Neural cell (in vitro differentiated cells): ENCODE results near the gene HIF1AN.

Experiments used
- EP300 ChIP-seq: fragments of 450-650 bp; conservative IDR thresholded peaks from 2 replicates; pipeline ENCODE4 v1.6.1; 2014; ENCODE audit warnings: antibody characterized with exemption, mild to moderate bottlenecking, moderate library complexity; ENCODE audit not compliant: poor library complexity, severe bottlenecking
- EZH2 ChIP-seq: fragments of 200-600, 300-800 bp; shearing (Covaris generic), sonication (generic); IDR thresholded peaks from 2 replicates; pipeline ENCODE4 v1.6.1; 2014; ENCODE audit warnings: antibody characterized with exemption, low read length, borderline replicate concordance, mild to moderate bottlenecking; ENCODE audit not compliant: insufficient read depth, poor library complexity, severe bottlenecking
- MXI1 ChIP-seq: fragments of 450-650 bp; conservative IDR thresholded peaks from 2 replicates; pipeline ENCODE4 v1.6.1; 2014; ENCODE audit warnings: antibody characterized with exemption, mild to moderate bottlenecking; ENCODE audit not compliant: poor library complexity, severe bottlenecking
- POLR2AphosphoS5 ChIP-seq: IDR thresholded peaks from 2 replicates; pipeline ENCODE4 v1.6.1; 2012
- RAD21 ChIP-seq: fragments of 450-650 bp; conservative IDR thresholded peaks from 2 replicates; pipeline ENCODE4 v1.6.1; 2014; ENCODE audit warnings: antibody characterized with exemption, mild to moderate bottlenecking, moderate library complexity
- SMC3 ChIP-seq: fragments of 450-650 bp; conservative IDR thresholded peaks from 2 replicates; pipeline ENCODE4 v1.6.1; 2014; ENCODE audit warnings: antibody characterized with exemption, mild to moderate bottlenecking, moderate library complexity; ENCODE audit not compliant: poor library complexity
- TAF1 ChIP-seq: IDR thresholded peaks from 2 replicates; pipeline ENCODE4 v1.6.1; 2012; ENCODE audit warnings: low read depth
- TF ChIP-seq, protein P1 (sequence below): fragments of 450-650 bp; IDR thresholded peaks from 2 replicates; pipeline ENCODE4 v1.5.1; 2014; ENCODE audit warnings: antibody characterized with exemption, mild to moderate bottlenecking, moderate library complexity; ENCODE audit not compliant: poor library complexity, severe bottlenecking
- TF ChIP-seq, protein P2 (sequence below): IDR thresholded peaks from 2 replicates; pipeline ENCODE4 v1.6.1; 2012; ENCODE audit warnings: borderline replicate concordance

DNA sequence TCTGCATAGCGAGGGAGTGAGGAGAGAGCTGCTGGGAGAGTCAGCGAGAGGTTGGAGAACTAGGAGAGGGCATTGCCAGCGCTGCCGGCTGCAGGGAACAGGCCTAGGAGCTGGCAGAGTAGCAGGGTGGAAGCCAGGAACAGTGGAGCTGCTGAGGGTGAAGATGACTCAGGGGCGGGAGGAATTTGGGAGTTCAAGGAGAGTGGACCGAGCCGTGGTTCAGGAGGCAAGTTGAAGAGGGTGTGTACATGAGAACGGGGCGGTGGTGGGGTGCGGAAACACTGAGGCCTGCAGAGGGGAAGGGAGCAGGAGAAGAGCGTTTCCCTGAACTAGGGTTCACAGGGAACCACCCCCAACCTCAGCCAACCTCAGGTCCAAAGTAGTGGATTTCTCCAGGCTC is 31.5 kb downstream of the HIF1AN start:
- TF ChIP-seq, protein P1, sequence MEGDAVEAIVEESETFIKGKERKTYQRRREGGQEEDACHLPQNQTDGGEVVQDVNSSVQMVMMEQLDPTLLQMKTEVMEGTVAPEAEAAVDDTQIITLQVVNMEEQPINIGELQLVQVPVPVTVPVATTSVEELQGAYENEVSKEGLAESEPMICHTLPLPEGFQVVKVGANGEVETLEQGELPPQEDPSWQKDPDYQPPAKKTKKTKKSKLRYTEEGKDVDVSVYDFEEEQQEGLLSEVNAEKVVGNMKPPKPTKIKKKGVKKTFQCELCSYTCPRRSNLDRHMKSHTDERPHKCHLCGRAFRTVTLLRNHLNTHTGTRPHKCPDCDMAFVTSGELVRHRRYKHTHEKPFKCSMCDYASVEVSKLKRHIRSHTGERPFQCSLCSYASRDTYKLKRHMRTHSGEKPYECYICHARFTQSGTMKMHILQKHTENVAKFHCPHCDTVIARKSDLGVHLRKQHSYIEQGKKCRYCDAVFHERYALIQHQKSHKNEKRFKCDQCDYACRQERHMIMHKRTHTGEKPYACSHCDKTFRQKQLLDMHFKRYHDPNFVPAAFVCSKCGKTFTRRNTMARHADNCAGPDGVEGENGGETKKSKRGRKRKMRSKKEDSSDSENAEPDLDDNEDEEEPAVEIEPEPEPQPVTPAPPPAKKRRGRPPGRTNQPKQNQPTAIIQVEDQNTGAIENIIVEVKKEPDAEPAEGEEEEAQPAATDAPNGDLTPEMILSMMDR, result no peak
- TF ChIP-seq POLR2AphosphoS5 (no peak), EP300 (no peak), RAD21 (no peak), SMC3 (no peak), EZH2 (no peak), TAF1 (no peak), MXI1 (no peak)
- TF ChIP-seq, protein P2, sequence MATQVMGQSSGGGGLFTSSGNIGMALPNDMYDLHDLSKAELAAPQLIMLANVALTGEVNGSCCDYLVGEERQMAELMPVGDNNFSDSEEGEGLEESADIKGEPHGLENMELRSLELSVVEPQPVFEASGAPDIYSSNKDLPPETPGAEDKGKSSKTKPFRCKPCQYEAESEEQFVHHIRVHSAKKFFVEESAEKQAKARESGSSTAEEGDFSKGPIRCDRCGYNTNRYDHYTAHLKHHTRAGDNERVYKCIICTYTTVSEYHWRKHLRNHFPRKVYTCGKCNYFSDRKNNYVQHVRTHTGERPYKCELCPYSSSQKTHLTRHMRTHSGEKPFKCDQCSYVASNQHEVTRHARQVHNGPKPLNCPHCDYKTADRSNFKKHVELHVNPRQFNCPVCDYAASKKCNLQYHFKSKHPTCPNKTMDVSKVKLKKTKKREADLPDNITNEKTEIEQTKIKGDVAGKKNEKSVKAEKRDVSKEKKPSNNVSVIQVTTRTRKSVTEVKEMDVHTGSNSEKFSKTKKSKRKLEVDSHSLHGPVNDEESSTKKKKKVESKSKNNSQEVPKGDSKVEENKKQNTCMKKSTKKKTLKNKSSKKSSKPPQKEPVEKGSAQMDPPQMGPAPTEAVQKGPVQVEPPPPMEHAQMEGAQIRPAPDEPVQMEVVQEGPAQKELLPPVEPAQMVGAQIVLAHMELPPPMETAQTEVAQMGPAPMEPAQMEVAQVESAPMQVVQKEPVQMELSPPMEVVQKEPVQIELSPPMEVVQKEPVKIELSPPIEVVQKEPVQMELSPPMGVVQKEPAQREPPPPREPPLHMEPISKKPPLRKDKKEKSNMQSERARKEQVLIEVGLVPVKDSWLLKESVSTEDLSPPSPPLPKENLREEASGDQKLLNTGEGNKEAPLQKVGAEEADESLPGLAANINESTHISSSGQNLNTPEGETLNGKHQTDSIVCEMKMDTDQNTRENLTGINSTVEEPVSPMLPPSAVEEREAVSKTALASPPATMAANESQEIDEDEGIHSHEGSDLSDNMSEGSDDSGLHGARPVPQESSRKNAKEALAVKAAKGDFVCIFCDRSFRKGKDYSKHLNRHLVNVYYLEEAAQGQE, result no peak
